MM.1S (cell line): ENCODE results near the gene HSPA6.
"Not testable (repeated sequence)": the region's sequence is repeated elsewhere in the genome, so short reads cannot be mapped to it uniquely, and the experiment has no call there.

ENCODE experiments used
- CTCF ChIP-seq: fragments of 300-600 bp; sonication (generic); IDR thresholded peaks from 2 replicates; pipeline ENCODE4 v1.5.1; 2016; ENCODE audit warnings: antibody characterized with exemption, low read length, mixed read lengths
- EZH2phosphoT487 ChIP-seq: fragments of 300-600 bp; sonication (generic); IDR thresholded peaks from 2 replicates; pipeline ENCODE4 v1.6.1; 2018; ENCODE audit warnings: antibody characterized with exemption, low read length

- TF ChIP-seq CTCF, EZH2phosphoT487: not testable (repeated sequence)
Observed at GRCh38 chr1:161548749-161549406, 24.5 kb downstream of the HSPA6 start.
